ACHN (cell line): ENCODE measurements around the gene HSF5.
"Not testable (repeated sequence)": the region's sequence is repeated elsewhere in the genome, so short reads cannot be mapped to it uniquely, and the experiment has no call there.

Experiments
- DNase-seq: peaks from one replicate; pipeline ENCODE4 v3.0.0-alpha.2; 2015
- in situ Hi-C: cut with HindIII; loops from 2 replicates; pipeline ENCODE4 v1.10.0; 2017; ENCODE audit warnings: low sequenced_read_pairs, low pct_ligation_motif_present, low pct_unique_long_range_greater_than_20kb

Gene HSF5

DNA sequence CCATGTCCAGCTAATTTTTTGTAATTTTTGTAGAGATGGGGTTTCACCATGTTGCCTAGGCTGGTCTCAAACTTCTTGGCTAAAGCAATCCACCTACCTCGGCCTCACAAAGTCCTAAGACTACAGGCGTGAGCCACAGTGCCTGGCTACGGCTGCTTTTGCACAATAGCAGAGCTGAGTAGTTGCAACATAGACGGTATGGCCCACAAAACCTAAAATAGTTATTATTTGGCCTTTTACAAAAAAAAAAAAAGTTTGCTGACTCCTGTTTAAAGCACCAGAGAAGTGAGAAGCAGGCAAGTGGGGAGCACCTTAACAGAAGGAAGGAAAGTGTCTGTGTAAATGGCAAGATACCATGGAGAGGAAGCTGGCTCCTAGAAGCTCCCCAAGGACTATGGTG lies 5.3 kb upstream of the HSF5 start:
- in situ Hi-C loops: no loop called here
- no peak for DNase-seq

DNA sequence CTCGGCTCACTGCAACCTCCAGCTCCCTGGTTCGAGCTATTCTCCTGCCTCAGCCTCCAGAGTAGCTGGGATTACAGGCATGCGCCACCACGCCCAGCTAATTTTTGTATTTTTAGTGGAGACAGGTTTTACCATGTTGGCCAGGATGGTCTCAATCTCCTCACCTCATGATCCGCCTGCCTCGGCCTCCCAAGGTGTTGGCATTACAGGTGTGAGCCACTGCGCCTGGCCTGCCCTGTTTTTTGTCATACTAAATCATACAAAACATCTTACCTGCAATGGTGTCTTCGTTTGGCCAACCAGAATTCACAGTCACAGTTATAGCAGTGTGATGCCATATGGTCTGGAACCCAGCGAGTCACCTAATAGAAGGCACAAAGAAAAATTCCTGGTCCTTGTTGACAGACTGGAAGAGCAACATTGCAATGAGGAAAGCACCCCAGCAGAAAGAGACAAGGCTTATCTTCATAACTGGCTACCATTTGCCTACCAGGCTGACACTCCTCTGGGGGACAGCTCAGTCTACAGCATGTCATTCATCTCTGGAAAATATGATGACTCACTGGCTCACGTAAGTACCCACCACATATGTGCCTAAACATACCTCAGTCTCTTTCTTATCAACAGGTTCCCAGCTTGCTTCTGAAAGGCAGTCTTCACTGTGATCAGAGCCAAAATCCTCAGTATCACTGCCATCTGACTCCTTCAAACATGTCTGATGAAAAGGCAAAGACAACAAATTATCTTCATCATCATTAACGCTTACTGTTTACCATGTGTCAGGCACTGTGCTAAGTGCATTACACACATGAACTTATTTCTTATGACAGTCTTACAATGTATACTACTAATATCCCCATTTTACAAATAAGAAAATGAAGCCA lies 4.3 kb upstream of the HSF5 start:
- in situ Hi-C loops: no loop called here
- no peak for DNase-seq

DNA sequence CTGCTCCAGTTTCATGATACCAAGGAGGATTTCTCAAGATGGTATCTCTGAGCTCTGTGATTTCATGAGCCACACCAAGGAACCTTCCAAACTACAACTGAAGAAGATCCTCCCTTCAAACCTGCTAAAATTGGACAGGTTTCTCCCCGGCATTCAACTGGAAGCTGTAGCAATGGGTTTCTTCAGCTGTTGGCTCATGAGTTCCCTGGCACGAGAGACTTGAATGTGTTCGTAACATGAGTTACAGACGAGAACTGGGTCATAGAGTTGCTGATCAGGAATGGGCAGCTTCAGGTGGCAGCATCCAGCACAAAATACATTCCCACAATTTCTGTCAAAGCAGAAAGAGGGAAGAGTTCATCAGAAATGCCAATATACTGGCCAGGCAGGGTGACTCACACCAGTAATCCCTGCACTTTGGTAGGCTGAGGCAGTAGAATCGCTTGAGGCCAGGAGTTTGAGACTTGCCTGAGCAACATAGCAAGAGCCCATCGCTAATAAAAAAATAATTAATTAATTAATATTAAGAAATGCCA lies 3.4 kb upstream of the HSF5 start:
- no peak for DNase-seq
- in situ Hi-C loops: no loop called here

DNA sequence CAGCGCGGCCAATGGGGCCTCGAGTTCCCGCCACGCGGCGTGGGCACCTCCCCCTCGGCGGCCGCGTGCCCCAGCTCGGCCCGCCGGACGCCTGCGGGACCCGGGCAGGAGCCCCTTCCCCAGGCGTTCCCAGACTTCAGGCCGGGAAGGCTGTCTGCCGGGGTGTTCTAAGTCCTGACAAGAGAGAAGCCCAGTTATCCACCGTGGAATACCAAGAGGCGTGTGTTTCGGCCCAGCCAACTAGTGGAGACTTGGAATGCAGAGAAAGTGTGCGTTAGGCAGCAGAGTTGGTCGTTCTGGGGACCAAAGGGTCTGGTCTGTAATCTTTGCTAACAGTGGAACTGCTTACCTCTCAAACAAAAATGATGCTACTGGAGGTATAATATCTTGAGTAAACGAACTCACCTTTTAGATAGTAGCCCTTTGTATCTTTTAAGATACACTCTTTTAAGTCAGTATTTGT lies 251 bp upstream of the HSF5 start:
- in situ Hi-C loops: no loop called here
- no peak for DNase-seq

DNA sequence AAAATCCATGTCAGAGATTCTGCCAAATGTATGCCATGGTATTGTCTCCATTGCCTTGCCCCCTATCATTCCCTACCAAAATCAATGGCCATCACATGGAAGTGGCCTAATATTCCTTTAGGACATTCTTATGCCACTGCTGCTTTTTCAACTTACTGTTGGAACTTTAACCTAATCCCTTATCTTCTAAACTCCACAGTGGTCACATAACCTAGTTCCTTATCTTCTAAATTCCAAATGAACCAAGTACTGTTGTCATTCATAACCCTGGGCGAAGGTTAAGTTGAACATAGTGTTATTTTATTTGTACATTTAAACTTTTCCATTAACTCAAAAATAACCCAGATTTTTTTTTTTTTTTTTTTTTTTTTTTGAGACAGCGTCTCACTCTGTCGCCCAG lies 3.6 kb downstream of the HSF5 start:
- in situ Hi-C loops: no loop called here
- no peak for DNase-seq

DNA sequence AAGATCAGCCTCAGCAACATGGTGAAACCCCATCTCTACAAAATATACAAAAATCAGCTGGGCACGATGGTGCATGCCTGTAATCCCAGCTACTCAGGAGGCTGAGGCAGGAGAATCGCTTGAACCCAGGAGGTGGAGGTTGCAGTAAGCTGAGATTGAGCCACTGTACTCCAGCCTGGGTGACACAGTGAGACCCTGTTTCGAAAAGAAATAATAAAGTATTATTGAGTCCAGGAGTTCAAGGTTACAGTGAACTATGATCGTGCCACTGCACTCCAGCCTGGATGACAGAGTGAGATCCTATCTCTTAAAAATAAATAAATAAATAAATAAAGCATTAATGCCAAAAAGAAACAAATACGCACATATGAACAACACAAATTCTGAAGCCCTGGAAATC lies 6.4 kb downstream of the HSF5 start:
- in situ Hi-C loops, DNase-seq: not testable (repeated sequence)

DNA sequence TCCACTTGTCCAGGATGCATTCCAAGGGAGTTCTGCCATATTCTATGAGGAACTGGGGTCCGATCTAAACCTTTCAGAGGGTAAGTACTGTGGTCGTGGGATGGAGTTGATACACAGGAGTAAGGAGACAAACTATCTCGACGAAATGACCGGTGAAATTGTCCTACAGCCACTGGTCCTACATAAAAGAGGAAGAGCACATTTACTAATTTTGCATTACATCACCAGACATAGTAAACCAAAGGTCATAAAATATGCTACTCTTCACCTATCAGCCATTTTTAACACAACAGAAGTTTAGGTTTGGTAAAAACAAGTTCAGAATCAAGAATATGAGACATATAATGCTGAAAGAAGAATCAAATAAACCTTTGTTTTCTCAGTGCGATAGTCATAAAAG lies 8.1 kb downstream of the HSF5 start:
- no peak for DNase-seq
- in situ Hi-C loops: no loop called here

DNA sequence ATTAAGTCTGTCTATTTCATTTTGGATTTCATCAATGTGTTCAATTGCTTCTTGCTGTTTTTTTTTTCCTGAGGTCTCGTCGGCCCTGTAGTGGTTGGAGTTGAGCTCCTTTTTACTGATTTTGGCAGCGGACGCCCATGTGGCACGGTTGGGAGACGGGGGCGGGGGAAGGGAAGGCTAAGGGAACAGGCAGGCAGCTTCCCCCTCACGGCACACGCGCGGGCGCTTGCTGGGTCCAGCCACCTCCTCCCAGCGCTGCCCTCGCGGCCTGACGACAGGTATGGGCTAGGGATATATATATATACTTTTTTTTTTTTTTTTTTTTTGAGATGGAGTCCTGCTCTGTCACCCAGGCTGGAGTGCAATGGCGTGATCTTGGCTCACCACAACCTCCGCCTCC lies 11.4 kb downstream of the HSF5 start:
- DNase-seq: no peak
- in situ Hi-C loops: no loop called here

DNA sequence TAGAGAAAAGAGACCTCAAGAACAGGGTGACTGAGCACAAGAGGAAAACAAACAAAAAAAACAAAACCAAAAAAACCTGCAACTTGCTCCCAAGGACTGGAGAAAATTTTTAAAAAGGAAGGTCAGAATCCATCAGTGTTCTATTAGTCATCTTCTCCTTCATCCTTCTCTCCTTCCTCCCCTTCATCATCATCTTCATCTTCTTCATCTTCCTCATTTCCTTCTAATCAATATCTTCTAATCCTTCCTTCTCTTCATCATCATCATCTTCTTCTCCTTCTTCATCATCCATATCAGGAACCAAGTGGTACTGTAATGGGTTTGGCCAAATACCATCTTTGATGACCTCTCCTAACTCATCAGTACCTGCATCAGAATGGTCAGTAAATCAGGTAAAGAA lies 12.2 kb downstream of the HSF5 start:
- in situ Hi-C loops: no loop called here
- DNase-seq: no peak

DNA sequence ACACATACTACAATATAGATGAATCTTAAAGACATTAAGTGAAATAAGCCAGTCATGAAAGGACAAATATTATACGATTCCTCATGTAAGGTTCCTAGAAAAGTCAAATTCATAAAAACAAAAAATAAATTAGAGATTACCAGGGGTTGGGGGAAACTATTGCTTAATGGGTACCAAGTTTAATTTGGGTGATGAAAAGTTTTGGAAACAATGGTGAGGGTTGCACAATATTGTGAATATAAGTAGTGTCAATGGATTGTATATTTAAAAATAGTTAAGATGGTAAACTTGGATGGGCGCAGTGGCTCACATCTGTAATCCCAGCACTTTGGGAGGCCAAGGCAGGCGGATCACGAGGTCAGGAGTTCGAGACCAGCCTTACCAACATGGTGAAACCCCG lies 17.9 kb downstream of the HSF5 start:
- in situ Hi-C loops: no loop called here
- DNase-seq: no peak

DNA sequence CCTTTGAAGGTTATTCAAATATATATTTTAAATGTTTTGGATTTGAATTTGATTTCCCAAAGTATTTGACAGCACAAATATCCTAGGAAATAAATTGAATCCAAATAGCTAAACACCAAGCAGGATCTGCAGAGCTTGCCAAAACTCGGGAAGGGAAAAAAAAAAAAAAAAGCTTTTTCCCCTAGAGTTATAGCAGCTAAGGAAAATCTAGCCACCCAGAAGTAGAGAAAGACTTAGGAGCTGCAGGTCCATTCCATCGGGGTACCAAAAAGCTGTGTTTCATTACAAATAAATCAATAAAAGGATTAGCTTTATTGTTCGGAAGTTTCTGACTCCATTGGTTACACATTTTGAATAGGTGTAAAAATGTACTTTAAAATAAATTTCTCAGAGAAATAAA lies 19.3 kb downstream of the HSF5 start:
- DNase-seq: no peak
- in situ Hi-C loops: no loop called here

DNA sequence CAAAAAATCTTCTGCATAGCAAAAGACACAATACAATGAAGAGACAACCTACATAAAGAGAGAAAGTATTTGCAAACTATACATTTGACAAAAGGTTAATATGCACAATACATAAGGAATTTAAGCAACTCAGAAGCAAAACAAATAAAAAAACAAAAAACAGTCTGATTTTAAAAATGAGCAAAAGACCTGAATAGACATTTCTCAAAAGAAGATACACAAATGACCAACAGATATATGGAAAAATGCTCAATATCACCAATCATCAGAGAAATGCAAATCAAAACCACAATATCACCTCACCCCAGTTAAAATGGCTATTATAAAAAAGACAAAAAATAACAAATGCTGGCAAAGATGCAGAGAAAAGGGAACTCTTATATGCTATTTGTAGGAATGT lies 32.7 kb downstream of the HSF5 start:
- in situ Hi-C loops: no loop called here

DNA sequence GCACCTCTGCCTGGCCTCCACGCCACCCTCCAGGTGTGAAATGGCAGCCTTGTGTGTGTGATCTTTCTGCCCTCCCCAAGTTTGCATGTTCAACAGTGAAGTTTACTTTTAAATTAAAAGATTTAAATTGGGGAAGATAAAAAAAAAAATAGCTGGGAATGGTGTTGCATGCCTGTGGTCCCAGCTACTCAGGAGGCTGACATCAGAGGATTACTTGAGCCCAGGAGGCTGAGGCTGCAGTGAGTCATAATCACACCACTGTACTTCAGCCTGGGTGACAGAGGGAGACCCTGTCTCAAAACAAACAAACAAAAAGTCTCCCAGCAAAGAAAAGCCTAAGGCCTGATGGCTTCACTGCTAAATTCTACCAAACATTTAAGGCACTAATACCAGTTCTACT lies 35.5 kb downstream of the HSF5 start:
- peak; percentile 43 for DNase-seq
- in situ Hi-C loops: no loop called here

More for the DNA sequence above, 32.7 kb downstream of the HSF5 start:
- no peak for DNase-seq

DNA sequence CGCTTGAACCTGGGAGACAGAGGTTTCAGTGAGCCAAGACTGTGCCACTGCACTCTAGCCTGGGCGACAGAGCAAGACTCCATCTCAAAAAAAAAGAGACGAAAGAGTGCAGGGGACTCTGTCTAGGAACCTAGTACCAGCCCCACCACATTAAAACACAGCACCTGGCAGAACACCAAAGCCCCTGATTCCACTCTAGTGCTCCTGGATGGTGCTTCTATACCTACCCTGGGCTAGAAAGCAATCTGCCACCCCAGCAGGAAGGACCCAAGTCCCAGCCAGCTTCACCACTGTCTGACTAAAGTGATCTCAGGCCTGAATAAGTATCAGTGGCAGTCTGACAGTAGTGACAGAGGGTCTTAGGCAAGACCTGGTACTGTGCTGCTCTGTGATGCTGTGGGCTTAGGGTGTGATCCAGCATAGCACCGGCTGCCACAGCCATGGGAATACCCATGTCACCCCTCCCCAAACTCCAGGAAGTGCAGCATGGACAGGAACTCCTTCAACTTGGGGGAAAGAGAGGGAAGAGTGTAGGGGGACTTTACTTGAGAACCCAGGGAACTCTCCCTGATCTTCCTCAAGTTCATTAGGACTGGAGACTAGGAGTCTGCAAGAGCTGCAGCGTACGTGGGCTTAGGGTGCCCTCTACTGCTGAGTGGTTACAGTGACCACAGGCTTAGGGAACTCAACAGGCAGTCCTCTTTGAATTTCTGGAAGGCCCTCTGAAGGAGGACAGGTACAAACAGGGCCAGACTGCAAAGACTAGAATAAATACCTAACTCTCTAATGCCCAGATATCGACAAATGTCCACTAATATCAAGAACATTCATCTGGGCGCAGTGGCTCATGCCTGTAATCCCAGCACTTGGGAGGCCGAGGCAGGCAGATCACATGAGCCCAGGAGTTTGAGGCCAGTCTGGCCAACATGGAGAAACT lies 40.9 kb downstream of the HSF5 start:
- peak; percentile 83 for DNase-seq
- in situ Hi-C loops: no loop called here

DNA sequence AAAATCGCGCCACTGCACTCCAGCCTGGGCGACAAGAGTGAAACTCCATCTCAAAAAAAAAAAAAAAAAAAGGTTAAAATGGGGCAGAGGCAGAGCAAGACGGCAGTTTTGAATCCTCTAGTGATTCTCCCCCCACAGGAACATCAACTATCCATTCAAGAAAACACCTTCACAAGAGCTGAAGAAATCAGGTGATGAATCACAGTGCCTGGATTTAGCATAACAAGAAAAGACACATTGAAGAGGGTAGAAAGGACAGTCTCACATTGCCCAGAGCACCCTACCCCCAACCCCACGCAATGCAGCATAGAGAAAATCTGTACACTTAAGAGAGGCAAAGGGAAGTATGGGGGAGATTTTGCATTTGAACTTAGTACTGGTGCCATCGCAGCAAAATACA lies 42.1 kb downstream of the HSF5 start:
- in situ Hi-C loops: no loop called here
- no peak for DNase-seq

DNA sequence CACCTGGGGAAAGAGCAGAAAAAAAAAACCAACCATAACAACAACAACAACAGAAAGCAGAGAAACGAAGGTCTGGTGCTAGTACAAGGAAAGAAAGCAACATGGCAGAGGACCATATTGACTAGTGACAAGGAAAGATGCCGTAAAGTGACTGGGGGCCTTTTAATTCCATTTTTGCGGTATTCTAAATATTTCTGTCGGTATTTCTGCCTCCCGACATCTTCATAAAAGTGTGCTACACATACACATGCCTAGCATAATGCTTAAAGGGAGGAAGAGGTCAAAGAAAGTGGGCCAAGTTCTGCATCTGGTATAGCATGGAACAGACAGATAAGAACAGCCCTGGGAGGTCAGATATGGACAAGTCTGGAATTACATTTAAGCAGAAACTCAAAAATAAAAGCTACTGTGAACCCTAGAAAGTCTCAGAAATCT lies 51.4 kb downstream of the HSF5 start:
- in situ Hi-C loops: no loop called here
- DNase-seq: no peak

DNA sequence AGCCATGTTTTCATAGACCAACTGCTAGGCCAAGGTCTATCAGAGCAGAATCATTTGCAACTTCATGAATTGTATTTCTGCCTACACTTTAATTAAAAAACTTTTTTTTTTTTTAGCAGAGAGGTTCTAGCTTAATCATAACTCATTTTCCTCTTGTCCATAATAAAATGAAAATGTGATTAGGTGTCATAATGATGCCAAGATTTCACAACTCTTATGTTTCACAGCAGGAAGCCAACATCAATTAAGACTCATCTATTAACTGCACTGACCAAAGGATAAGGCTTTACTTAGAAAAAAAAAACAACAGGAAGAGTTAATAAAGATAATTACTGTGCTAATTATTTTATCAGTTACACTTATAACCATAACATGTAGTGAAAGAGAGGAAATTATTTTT lies 52.0 kb downstream of the HSF5 start:
- DNase-seq: no peak
- in situ Hi-C loops: no loop called here

DNA sequence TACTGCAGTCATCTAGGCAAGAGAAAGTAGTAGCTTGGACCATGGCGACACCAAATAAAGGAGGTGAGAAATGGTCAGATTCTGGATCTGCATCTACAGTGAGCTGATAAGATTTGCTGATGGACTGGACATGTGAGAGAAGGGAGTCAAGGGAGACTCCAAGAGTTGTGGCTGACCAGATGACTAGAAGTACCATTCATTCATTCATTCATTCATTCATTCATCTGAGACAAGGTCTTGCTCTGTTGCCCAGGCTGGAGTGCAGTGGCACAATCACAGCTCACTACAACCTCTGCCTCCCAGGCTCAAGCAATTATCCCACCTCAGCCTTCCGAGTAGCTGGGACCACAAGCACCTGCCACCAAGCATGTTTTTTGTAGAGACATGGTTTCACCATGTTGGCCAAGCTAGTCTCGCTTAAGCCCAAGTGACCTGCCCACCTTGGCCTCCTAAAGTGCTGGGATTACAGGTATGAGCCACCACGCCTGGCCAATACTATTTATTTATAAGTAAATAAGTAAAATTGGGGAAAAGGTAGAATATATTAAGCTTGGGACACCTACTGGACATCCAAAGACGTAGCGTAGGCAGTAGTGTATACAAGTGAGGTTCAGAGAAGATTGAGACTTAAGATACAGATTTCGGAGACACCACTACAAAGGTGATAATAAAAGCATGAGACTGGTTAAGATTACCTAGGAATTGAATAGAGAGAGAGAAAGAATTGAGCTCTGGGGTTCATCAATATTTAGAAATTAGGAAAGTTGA lies 55.2 kb downstream of the HSF5 start:
- DNase-seq: no peak
- in situ Hi-C loops: no loop called here

DNA sequence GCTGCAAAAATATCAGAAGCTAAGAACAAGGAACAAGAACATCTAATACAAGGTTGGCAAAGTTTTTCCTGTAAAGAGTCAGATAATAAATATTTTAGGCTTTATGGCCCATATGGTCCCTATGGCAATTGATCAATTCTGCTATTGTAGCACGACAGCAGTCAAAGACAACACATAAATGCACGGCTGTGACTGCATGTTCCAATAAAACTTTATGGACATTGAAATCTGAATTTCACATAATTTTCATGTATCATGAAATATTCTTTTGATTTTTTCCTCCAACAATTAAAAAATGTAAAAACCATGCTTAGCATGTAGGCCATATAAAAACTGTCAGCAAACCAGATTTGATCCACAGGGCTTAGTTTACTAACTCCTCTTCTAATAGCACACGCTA lies 60.4 kb downstream of the HSF5 start:
- no peak for DNase-seq
- in situ Hi-C loops: no loop called here
